Measurements from ENCODE around the gene GTPBP4.

DNA sequence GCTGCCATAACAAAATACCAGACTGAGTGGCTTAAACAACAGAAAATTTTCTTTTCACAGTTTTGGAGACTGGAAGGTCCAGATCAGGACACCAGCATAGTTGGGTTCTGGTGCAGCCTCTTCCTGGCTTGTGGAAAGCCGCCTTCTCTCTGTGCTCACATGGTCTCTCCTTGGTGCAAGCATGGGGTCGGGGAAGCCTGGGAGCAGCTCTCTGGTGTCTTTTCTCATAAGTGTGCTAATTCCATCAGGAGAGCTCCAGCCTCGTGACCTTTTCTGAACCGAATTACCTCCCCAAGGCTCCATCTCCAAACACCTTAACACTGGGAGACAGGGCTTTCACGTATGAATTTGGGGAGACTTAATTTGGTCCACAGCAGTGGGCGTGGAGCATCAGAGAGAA lies 4.8 kb upstream of the GTPBP4 start:
- TF ChIP-seq EZH2 (IDR thresholded peaks at IDR 0.05; ENCODE audit: low read length, missing control alignments): no peak
- TF ChIP-seq, protein P1, sequence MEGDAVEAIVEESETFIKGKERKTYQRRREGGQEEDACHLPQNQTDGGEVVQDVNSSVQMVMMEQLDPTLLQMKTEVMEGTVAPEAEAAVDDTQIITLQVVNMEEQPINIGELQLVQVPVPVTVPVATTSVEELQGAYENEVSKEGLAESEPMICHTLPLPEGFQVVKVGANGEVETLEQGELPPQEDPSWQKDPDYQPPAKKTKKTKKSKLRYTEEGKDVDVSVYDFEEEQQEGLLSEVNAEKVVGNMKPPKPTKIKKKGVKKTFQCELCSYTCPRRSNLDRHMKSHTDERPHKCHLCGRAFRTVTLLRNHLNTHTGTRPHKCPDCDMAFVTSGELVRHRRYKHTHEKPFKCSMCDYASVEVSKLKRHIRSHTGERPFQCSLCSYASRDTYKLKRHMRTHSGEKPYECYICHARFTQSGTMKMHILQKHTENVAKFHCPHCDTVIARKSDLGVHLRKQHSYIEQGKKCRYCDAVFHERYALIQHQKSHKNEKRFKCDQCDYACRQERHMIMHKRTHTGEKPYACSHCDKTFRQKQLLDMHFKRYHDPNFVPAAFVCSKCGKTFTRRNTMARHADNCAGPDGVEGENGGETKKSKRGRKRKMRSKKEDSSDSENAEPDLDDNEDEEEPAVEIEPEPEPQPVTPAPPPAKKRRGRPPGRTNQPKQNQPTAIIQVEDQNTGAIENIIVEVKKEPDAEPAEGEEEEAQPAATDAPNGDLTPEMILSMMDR (conservative IDR thresholded peaks at IDR 0.05 in 1 of 2, IDR thresholded peaks at IDR 0.05 in 1 of 2; ENCODE audit: low read depth in 1 of 2, low read length in 2 of 2): no peak
